ENCODE data around the gene C5AR1.

The C5AR1 gene

DNA sequence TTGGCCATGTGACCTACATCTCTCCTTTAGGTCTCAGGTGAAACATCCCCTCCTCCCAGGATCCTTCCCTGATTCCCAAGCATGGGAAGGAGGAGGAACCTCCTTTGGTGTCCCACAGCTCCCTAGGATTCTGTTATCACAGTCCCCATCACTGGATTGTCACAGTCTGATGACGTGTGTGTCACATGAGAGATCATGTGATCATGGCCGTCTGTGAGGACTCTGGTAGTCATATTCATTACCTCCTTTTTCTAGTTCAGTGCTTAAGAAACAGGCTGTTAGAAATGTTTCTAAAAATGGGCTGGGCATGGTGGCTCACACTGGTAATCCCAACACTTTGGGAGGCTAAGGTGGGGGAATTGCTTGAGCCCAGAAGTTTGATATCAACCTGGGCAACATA, 42.4 kb downstream of the C5AR1 start:
- no peak overlapping the region for H3K4me3 ChIP-seq (ENCODE audit: low read depth, low read length)
- TF ChIP-seq, protein P1, sequence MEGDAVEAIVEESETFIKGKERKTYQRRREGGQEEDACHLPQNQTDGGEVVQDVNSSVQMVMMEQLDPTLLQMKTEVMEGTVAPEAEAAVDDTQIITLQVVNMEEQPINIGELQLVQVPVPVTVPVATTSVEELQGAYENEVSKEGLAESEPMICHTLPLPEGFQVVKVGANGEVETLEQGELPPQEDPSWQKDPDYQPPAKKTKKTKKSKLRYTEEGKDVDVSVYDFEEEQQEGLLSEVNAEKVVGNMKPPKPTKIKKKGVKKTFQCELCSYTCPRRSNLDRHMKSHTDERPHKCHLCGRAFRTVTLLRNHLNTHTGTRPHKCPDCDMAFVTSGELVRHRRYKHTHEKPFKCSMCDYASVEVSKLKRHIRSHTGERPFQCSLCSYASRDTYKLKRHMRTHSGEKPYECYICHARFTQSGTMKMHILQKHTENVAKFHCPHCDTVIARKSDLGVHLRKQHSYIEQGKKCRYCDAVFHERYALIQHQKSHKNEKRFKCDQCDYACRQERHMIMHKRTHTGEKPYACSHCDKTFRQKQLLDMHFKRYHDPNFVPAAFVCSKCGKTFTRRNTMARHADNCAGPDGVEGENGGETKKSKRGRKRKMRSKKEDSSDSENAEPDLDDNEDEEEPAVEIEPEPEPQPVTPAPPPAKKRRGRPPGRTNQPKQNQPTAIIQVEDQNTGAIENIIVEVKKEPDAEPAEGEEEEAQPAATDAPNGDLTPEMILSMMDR (IDR thresholded peaks at IDR 0.05; ENCODE audit: low read depth, low read length): no peak
- in situ Hi-C loops (cut with HindIII; ENCODE audit: low sequenced_read_pairs): no loop called here
- DNase-seq (ENCODE audit: low read depth, low spot score): no peak

- TF ChIP-seq, protein P1 (IDR thresholded peaks at IDR 0.05; ENCODE audit: low read depth, low read length): no peak
- H3K4me3 ChIP-seq (ENCODE audit: low read depth, low read length): no peak overlapping the region
- in situ Hi-C loops (cut with HindIII; ENCODE audit: low sequenced_read_pairs): no loop called here
- no peak for DNase-seq (ENCODE audit: low read depth, low spot score)
These were observed 43.6 kb downstream of the C5AR1 start for GRCh38 chr19:47353307-47353712.

DNA sequence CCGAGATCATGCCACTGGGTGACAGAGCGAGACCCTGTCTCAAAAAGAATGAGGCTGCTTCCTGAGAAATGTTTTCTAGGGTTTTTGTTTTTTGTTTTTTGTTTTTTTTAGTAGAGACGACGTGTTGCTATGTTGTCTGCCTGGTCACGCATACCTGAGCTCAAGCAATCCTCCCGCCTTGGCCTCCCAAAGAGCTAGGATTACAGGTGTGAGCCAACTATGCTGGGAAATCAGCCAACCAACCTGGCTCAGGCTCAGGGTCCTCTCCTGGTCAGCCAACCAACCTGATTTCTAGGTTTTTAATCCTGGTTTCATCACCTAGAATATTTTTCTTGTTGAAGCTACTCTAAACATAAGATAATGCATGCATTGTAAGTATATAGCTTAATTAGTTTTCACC, 47.2 kb downstream of the C5AR1 start:
- no peak overlapping the region for H3K4me3 ChIP-seq (ENCODE audit: low read depth, low read length)
- in situ Hi-C loops (cut with HindIII; ENCODE audit: low sequenced_read_pairs): no loop called here
- TF ChIP-seq, protein P1 (IDR thresholded peaks at IDR 0.05; ENCODE audit: low read depth, low read length): no peak
- no peak for DNase-seq (ENCODE audit: low read depth, low spot score)

- no peak for DNase-seq (ENCODE audit: low read depth, low spot score)
- TF ChIP-seq, protein P1 (IDR thresholded peaks at IDR 0.05; ENCODE audit: low read depth, low read length): peak; percentile 22
- in situ Hi-C loops (cut with HindIII; ENCODE audit: low sequenced_read_pairs): no loop called here
- H3K4me3 ChIP-seq (ENCODE audit: low read depth, low read length): no peak overlapping the region
These were observed 48.4 kb downstream of the C5AR1 start for GRCh38 chr19:47357788-47358680.

DNA sequence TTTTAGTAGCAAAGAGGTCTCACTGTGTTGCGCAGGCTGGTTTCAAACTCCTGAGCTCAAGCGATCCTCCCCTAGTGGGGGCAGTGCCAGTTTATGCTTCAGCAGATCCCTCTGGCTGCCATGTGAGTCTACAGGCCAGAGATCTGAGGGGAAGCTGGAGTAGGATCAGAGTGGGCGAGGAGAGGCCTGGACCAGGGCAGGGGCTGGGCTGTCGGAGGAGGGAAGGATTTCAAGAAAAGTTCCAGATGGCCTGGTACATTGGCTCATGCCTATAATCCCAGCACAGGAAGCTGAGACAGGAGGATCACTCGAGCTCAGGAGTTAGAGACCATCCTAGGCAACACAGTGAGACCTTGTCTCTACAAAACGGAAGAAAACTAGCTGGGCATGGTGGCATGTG, 49.3 kb downstream of the C5AR1 start:
- TF ChIP-seq, protein P1 (IDR thresholded peaks at IDR 0.05; ENCODE audit: low read depth, low read length): no peak
- H3K4me3 ChIP-seq (ENCODE audit: low read depth, low read length): no peak overlapping the region
- no peak for DNase-seq (ENCODE audit: low read depth, low spot score)
- in situ Hi-C loops (cut with HindIII; ENCODE audit: low sequenced_read_pairs): no loop called here

DNA sequence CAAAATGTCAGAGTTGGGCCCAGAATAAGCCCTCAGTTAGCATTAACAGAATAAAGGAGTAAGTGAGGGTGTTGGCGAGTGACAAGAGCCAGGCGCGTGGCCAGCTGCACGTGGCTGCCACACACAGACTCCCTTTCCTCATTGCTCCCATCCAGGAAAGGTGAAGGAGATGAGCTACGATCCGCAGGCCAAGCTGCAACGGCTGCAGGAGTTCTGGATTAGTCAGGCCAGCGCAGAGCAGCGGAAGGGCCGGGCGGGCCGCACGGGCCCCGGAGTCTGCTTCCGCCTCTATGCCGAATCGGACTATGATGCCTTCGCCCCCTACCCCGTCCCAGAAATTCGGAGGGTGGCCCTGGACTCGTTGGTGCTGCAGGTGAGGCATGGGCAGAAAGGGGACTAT, 52.7 kb downstream of the C5AR1 start:
- DNase-seq (ENCODE audit: low read depth, low spot score): no peak
- no peak overlapping the region for H3K4me3 ChIP-seq (ENCODE audit: low read depth, low read length)
- TF ChIP-seq, protein P1 (IDR thresholded peaks at IDR 0.05; ENCODE audit: low read depth, low read length): no peak
- in situ Hi-C loops (cut with HindIII; ENCODE audit: low sequenced_read_pairs): no loop called here

All from astrocyte of the spinal cord (primary cell).